ENCODE measurements around the gene NOC2L. TPM values are rescaled to one million over a fixed set of nuclear protein-coding genes. Genes with fewer than 3 reads are reported as not detected.

NOC2L gene
- total RNA-seq, 1 donor from 2014 or later, result 70.2 TPM

DNA sequence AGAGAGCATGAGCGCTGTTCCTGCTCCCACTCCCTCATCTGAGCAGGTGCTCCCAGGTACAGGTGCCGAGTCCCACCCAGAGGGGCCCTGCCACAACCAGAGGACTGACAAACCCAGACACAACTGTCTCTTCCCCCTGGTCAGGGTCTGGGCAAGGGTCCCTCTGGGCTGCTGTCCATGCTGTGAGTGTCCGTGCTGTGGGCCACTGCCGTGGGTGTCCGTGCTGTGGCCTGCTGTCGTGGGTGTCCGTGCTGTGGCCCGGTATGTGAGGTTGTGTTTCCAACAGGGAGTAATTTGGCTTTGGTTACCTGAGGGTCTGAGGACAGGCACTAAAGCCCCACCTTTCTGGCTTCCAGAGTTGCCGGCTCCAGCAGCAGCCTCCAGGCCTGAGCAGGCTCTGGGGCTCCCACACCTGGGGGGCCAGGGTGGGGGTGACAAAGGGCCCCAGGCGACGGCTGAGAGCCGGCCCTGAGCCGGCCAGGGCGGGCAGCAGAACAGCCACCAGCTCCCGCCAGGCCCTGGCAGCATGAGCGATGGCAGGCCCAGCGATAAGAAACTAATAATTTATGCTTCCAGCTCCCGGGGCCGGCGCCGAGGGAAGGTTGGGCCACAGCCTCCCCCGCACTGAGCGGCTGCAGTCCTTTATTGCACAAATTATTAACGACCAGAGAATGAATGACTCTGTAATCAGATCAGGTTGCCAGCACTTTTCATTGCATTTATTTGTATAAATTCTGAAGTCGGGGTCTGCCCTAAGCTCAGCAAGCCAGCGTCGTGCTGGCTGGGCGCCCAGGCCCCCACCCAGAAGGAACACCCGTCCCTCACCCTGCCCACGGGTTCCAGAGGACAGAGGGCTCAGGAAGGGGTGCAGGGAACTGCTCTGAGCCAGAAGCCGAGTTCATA is 42.6 kb downstream of the NOC2L start:
- DNase-seq (ENCODE audit: low read depth), result no peak

DNA sequence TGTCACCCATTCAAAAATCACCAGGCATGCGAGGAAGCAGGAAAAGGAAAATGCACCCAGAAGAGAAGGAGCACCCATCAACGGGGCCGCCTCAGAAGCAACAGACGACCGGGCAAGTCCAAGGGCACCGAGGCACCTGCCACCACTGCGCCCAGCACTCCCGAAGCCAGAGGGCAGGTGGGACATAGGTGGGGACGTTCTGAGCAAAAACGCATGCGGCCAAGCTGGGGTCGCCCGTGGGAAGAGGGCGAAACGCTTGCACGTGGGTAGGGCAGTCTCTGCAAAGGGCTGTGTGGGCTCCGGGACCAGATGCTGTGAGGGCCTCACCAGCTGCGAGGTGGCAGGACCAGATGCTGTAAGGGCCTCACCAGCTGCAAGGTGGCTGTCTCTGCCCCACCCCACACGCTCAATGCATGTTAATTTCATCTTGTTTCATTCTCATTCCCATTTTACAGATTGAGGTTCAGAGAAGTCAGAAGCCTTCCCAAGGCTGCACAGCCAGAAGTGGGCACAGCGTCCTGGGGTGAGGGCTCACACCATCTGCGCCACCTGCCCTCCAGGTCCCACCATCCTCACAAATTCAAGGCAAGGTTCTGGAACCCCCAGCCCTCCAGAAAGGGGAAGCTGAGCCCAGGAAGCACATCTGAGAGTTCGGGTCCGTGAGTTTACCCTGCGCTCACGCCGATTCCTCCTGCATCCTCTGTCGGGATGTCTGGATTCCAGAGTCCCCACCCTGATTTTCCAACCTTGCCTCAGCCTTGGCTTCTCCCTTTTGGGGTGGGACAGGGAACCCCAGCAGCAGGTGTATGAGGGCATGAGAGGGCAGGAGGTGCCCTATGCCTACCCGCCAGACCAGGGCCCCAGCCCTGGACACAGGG is 43.5 kb downstream of the NOC2L start:
- DNase-seq (ENCODE audit: low read depth), result no peak

DNA sequence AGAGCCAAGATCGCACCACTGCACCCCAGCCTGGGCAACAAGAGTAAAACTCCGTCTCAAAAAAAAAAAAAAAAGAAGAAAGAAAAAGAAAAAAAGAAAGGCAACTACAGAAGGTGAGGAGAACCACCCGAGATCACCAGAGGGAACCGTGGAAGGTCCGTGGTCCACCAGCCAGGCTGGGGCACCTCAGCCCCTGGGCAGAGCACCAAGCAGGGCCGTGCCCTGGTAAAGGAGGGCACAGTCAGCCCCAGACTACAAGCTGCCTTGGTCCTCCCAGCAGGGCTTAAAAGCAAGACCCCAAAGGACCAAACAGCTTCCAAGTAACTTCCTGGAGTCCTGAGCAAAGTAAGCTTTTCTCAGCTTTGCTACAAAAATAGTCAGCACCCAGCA is 44.2 kb downstream of the NOC2L start:
- DNase-seq (ENCODE audit: low read depth), result no peak

DNA sequence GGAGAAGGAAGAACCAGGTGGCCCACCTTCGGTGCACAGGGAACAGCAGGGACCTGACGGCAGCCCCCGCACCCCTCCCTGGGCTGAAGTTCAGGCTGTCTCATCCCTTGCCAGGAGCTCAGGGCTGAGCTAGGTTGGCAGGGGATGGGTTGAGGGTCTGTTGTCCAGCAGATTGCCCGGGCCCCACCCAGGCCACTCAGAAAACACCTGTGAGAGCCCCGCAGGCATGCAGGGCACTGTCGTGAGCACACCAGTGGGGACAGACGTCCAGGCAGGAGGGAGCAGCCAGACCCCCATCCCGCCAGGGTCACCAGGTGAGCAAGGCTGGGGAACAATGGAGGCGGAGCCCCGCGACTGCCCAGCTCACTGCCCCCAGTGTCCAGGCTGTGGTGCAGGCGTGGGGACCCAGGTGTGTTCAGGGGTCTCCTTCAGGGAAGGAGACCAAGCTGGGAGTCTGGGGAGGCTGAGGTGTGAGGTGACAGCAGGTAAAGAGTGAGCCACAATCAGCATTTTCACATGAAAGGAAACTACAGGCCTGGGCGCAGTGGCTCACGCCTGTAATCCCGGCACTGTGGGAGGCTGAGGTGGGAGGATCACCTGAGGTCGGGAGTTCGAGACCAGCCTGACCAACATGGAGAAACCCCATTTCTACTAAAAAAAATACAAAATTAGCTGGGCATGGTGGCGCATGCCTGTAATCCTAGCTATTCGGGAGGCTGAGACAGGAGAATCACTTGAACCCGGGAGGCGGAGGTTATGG is 44.7 kb downstream of the NOC2L start:
- no peak for DNase-seq (ENCODE audit: low read depth)

DNA sequence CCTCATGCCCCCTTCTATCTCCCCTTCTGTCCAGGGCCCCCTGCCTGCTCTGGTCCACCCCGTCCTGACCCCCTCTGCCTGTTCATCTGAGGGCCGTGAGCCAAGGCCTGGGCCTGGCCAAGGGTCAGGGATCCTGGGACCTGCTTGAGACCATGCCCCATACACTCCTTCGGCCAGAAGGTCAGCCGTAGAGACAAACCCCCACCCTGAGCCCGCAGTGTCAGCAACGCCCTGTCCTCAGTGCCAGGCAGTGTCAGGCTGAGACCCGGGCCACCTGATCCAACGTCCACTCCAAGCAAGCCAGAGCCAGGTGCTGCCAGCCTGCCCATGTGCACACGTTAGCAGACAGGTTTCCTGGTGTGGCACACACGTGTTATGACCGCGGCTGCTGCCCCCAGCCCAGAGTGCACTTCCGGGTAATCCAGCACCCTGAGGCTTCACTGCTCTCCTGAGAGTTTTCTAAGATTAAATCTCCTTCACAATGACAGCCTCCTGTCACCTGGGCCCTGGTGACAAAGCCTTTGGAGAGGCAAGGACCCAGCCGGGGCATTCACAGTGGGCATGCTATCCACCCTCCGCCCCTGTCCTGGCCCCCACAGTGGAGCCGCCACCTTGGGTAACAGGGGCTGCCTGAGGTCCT is 45.4 kb downstream of the NOC2L start:
- no peak for DNase-seq (ENCODE audit: low read depth)

DNA sequence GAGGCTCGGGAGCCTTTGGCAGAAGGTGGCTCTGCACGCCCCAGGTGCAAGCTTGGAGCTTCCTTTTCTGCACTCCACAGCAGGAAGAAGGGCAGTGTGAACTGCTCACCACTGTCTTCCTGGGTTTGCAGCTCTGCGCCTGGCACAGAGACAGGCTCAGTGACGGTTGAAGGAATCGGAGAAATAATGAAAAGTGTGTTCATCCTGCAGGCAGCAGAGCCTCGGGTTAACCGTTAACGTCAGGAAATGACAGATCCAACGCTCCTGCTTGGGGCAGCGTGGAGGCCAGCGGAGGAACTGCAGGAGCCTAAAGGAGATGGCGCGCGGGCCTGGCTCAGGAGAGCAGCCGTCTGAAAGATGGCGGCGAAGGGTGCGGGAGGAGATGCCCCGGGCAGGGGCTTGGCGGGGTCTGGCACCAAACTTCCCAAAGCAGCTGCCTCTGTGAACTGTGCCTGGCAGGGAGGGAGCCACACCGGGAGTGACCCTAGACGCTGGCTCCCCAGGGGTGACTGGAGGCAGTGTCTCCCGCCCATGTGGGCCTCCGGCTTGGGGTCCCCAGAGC is 46.2 kb downstream of the NOC2L start:
- DNase-seq (ENCODE audit: low read depth), result no peak

DNA sequence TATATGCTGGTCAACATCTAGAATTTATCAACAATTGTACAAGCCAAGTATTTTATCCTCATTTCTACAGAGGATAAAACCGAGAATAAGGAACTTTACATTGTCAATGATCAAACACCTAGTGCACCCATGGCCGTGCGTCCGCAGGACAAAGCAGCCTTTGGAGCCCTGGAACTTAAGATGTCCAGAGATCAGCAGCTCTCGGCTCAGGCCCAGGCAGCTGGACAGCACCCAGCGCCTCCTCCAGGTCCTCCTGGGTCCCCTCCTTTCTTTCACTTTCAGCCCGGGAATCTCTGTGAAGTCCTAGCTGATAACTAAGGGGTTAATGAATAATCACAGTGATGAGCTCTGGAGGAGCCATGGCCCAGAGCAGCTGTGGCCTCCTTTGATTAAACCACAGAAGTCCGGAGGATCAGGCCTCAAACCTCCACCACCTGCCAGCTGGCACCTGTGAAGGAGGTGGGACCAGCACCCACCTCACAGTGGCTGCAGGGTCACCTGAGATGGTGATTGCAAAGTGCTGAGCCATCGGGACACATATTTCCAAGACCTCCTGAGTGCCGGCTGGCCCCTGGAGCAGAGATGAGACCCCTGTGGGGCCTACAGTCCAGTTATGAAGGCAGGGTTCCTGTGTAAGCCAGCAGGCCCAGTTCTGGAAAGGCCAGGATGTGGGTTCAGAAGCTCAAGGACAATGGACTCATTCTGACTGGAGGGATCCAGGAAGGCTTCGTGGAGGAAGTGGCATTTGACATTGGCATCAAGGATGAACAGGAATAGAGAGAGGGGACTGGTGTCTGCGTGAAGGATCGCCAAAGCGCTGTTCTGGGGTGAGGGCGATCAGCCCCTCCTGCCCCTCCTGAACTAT is 46.9 kb downstream of the NOC2L start:
- peak; percentile 37 for DNase-seq (ENCODE audit: low read depth)

DNA sequence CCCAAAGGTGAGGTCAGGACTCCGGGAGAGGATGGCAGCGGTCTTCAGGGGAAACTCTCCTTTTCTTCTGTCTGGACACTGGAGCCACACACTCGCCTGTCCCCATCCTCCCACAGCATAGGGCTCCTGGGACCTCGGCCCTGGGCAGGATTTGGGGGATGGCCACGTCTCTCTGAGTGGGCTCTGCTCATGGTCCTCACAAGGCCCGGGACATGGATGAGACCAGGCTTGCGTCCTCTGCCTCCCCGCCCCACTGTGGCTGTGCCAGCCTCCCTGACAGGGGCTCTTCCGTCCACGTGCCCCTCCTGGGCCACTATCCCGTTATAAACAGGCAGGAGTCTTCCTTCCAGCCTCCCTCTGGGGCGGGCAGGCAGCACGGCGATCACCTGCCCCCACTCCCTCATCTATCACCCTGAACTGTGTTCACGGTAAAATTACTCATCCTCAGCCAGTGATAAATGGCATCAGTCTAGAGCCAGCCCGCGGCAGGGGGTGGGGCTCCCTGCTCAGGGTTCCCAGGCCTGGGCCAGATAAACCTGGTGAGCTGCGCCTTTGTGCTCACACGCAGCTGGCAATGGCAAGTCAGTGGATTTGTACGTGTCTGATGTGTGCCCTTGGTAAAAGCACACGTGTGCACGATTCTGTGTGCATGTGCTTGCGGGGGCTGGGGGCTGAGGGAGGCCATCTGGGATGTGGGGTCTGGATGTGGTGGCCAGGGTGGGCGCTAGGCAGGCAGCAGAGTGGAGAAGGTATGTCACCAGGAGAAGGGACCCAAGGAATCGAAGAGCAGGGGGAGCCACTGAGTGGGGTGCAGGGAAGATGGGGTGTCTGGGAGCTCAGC is 48.0 kb downstream of the NOC2L start:
- no peak for DNase-seq (ENCODE audit: low read depth)

DNA sequence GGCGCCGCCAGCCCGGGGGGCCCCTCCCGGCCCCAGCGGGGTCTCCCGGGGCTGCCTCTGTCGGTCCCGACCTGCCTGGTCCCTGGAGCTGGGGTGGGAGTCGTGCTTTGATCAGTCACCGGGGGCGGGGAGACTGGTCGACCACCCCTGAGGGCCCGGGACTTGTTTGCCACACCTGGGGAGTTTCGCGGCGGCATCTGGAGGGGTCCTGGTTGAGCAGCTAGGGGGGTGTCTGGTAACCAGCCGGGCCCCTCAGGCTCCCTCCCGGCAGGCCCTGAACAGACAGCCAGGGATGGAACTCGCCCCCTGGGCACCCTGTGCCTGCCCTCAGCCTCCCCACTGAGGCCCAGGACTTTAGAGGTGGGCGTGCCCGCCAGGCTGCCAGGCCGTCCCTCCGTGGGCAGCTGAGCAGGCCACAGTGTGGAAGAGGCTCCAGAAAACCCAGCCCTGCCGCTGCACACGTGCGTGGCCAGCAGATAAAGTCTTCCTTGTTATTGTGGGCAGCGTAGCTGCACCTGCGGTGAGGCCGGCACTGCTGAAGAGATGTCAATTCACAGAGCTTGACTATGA is 48.7 kb downstream of the NOC2L start:
- peak; percentile 32 for DNase-seq (ENCODE audit: low read depth)

DNA sequence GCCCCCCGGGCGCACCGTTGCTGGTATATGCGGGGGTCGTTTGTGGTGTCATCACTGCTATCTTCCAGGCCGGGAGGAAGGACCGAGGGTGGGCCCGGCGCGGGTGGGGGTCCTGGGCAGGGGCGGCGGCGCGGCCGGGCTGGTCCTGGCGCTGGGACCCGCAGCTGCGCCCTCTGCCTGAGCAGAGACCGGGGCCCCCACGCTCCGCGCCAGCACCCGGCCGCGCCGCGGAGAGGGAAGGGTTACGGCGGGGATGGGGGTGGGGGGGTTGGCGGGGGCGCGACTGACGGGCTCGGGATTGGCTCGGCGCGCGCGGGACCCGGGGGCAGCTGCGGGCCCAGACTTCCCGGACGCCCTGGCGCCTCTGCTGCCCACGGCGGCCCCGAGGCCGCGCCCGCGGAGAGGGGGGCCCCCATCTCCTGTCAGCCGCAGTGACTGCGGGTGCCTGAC is 49.2 kb downstream of the NOC2L start:
- no peak for DNase-seq (ENCODE audit: low read depth)

DNA sequence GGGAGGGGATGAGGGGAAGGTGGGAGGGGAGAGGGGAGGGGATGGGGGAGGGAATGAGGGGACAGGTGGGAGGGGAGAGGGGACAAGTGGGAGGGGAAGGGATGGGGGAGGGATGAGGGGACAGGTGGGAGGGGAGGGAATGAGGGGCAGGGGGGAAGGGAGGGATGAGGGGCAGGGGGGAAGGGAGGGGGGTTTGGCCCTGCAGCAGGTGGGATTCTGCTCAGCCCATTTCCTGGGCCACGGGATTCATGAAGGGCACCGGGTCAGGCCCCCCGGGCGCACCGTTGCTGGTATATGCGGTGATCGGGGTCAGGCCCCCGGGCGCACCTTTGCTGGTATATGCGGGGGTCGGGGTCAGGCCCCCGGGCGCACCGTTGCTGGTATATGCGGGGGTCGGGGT is 50.4 kb downstream of the NOC2L start:
- no peak for DNase-seq (ENCODE audit: low read depth)

DNA sequence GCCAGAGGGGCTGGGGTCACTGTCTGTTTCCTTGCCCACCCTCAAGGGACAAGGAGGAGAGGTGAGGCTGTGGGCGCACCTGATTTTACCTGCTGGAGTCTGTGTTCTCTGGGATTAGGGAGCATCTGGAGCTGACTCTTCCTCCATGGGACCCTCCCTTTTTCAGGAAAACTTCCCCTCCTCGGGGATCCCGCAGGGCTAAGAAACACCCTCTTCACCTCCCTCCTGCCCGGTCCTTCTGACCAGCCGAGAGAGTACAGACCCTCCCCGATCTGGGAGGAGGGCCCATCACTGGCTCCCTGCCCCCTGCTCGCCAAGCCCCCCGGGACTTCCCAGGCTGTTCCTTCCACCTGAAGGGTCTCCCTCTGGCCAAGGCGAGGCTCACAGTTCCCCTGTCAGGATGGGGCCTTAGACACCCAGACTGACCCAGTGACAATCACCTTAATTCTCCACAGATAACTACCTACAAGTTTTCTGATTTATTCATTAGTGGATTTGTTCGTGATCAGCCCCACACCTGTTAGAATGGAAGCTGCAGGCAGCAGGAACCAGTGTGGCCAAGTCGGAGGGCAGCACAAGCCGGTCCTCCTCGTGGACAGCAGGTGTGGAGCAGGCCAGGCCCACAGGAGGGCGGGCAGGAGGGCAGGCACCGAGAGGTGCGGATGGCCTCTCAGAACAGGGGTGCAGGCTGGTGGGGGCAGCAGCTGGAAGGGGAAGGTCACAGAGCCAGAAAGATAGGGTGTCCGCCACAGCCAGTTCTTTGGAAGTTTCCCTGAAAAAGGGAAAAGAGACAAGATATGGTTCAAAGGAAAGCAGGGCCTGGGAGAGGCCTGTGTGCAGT is 51.2 kb downstream of the NOC2L start:
- no peak for DNase-seq (ENCODE audit: low read depth)

DNA sequence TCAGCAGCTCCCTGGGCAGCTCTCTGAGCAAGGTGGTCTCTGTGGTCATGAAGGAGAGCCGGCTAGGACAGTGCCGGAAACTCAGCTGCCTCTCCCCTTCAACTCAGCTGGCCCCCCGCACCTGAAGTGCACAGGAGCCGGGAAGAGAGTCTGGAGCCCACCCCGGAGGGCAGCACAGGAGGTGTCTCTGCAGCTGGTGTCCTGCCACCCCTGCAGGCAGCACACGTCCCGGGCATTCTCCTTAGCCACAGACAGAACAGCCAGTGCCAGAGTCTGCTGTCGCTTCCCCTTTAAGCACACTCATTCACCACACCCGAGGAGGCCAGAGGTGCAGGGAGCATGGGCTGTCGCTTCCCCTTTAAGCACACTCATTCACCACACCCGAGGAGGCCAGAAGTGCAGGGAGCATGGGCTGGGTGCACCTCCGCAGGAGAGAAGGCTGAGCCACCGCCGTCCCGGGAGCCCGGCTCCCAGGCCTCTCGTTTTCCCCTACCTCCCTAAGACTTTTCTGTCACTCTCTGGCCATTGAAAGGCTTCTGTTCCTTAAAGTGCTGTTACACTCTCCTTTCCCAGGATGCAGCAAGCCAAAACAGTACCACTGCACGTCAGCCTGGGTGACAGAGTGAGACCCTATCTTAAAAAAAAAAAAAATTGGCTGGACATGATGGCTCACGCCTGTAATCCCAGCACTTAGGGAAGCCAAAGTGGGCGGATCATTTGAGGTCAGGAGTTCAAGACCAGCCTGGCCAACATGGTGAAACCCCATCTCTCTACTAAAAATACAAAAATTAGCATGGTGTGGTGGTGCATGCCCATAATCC is 52.2 kb downstream of the NOC2L start:
- peak; percentile 39 for DNase-seq (ENCODE audit: low read depth)

DNA sequence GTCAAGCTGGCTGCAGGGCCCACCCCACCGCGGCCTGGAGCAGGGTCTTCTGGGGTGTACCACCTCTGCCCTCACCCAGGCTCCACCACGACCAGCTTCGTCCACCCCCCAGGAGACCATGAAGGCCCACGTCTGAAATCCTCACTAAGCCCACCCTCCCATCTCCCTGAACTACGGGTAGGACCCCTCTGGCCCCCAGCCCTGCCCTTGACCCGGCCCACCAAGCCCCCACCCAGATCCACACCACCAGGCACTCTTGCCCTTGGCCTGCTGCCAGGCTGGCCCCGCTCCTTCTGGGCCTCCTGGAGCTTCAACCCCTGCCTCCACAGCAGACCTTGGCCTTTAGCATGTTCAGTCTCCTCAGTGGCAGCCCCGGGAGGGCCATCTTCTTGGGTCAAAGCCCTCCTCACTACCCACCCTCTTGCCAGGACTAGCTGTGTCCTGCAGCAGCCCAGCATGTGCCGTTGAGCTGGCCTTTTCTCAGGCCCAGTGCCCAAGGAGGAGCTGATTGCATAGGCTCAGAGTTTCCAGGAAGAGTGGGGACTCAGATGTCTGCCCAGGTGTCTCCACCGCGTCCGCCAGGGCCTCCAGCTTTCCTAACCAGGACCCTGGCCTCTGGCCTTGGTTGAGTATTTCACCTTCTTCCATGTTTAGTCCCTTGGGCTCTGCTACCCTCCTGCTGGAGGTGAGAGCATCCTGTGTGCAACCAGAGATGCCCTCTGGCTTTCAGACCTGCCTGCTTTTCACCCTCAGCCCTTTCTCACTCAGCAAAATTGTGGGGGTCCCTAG is 53.1 kb downstream of the NOC2L start:
- no peak for DNase-seq (ENCODE audit: low read depth)

DNA sequence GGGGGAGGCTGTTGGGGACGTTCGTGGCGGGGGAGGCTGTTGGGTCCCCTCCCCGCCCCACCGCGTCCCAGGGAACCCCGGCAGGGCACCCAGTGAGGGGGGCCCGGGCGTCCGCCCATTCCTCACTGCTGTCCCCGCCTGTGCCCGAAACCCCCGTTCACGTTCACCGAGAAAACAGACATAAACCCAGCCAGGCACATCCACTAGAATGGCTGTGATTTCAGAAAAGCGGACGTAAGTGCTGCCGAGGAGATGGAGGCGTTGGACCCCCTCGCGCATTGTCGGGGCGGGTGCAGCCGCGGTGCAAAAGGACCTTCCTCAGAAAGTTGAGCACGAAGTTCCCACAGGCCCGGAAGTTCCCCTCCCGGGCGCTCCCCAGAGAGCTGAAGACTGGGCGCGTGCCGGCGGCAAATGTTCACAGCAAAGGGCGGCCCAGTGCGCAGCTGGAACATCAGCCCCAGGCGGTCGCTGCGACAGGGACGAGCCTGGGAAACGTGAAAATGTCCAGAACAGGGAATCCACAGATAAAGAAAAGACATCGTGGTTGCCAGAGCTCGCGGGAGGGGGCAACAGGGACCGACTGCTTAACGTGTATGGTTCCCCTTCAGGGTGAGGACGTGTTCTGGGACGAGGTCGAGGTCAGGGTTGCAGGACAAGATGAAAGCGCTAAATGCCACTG is 53.8 kb downstream of the NOC2L start:
- DNase-seq (ENCODE audit: low read depth), result no peak

Measured in myocyte (in vitro differentiated cells).